Neuronal stem cell (in vitro differentiated cells): ENCODE results near the gene HSD17B2.

Source experiments
- DNase-seq: peaks from one replicate; pipeline ENCODE4 v3.0.0-alpha.2; 2013; ENCODE audit warnings: low spot score
- H2AFZ ChIP-seq: one replicate; pipeline ENCODE4 v1.6.1; 2013; ENCODE audit warnings: mild to moderate bottlenecking, low read length, inconsistent platforms
- H2AK5ac ChIP-seq: 2 replicates; pipeline ENCODE4 v1.6.1; 2013; ENCODE audit warnings: low read depth, mild to moderate bottlenecking, inconsistent platforms, low read length, moderate library complexity, mixed read lengths
- H2BK120ac ChIP-seq: 2 replicates; pipeline ENCODE4 v1.6.1; 2013; ENCODE audit warnings: low read depth, mild to moderate bottlenecking, inconsistent platforms, low read length, moderate library complexity, mixed read lengths
- H2BK12ac ChIP-seq: one replicate; pipeline ENCODE4 v1.6.1; 2013; ENCODE audit warnings: low read length, inconsistent platforms
- H2BK15ac ChIP-seq: 2 replicates; pipeline ENCODE4 v1.6.1; 2013; ENCODE audit warnings: mild to moderate bottlenecking, low read length, inconsistent platforms, mixed read lengths
- H2BK5ac ChIP-seq: one replicate; pipeline ENCODE4 v1.6.1; 2013; ENCODE audit warnings: inconsistent platforms, mild to moderate bottlenecking, low read length, moderate library complexity
- H3K14ac ChIP-seq: one replicate; pipeline ENCODE4 v1.6.1; 2013; ENCODE audit warnings: low read length, inconsistent platforms
- H3K18ac ChIP-seq: 2 replicates; pipeline ENCODE4 v1.6.1; 2013; ENCODE audit warnings: low read length, inconsistent platforms
- H3K23ac ChIP-seq: 2 replicates; pipeline ENCODE4 v1.6.1; 2013; ENCODE audit warnings: low read depth, mild to moderate bottlenecking, mixed read lengths, low read length, inconsistent platforms; ENCODE audit not compliant: poor library complexity
- H3K27ac ChIP-seq: replicated peaks from 3 replicates; pipeline ENCODE4 v1.5.1; 2013; ENCODE audit warnings: low read length, inconsistent platforms
- H3K27me3 ChIP-seq, 3 experiments: 2 replicates each; pipeline ENCODE4 v1.6.1; 2013; ENCODE audit warnings: low read length in 3 of 3, mild to moderate bottlenecking in 2 of 3, inconsistent platforms in 1 of 3, low read depth in 1 of 3, mixed read lengths in 1 of 3, moderate library complexity in 1 of 3; ENCODE audit not compliant: control insufficient read depth in 3 of 3, insufficient read depth in 3 of 3
- H3K36me3 ChIP-seq, 2 donors: replicated peaks in 1 of 2; 2 replicates each; pipeline ENCODE4 v1.6.1; 2013; ENCODE audit warnings: low read length in 2 of 2; ENCODE audit not compliant: control insufficient read depth in 2 of 2, insufficient read depth in 2 of 2
- H3K4ac ChIP-seq: 2 replicates; pipeline ENCODE4 v1.6.1; 2013; ENCODE audit warnings: inconsistent platforms, mild to moderate bottlenecking, low read length, moderate library complexity
- H3K4me1 ChIP-seq, 2 donors: 1 replicate in 1 of 2; 2 replicates in 1 of 2; pipeline ENCODE4 v1.6.1; 2013; ENCODE audit warnings: low read length in 2 of 2, low read depth in 1 of 2; ENCODE audit not compliant: control insufficient read depth in 2 of 2, insufficient read depth in 1 of 2
- H3K4me2 ChIP-seq: one replicate; pipeline ENCODE4 v1.6.1; 2013; ENCODE audit warnings: mild to moderate bottlenecking, low read length, inconsistent platforms; ENCODE audit not compliant: insufficient read depth, poor library complexity, severe bottlenecking
- H3K4me3 ChIP-seq, 2 donors: 2 replicates each; pipeline ENCODE4 v1.5.1; 2013; ENCODE audit warnings: low read length in 2 of 2, mild to moderate bottlenecking in 2 of 2, inconsistent platforms in 1 of 2, moderate library complexity in 1 of 2
- H3K79me1 ChIP-seq: one replicate; pipeline ENCODE4 v1.6.1; 2013; ENCODE audit warnings: low read depth, mild to moderate bottlenecking, inconsistent platforms, low read length, moderate library complexity
- H3K9ac ChIP-seq: one replicate; pipeline ENCODE4 v1.6.1; 2013; ENCODE audit warnings: mild to moderate bottlenecking, low read depth, low read length, inconsistent platforms; ENCODE audit not compliant: poor library complexity
- H3K9me3 ChIP-seq, 2 donors: replicated peaks in 1 of 2; 2 replicates each; pipeline versions ENCODE3 to v1.6.1; 2013; ENCODE audit warnings: low read length in 2 of 2, mild to moderate bottlenecking in 2 of 2, inconsistent platforms in 1 of 2, low read depth in 1 of 2, mixed read lengths in 1 of 2, moderate library complexity in 1 of 2; ENCODE audit not compliant: control insufficient read depth in 2 of 2, insufficient read depth in 1 of 2
- H4K8ac ChIP-seq: one replicate; pipeline ENCODE4 v1.6.1; 2013; ENCODE audit warnings: low read depth, mild to moderate bottlenecking, inconsistent platforms, low read length, moderate library complexity
- H4K91ac ChIP-seq: one replicate; pipeline ENCODE4 v1.6.1; 2013; ENCODE audit warnings: low read length, low read depth, mild to moderate bottlenecking, inconsistent platforms; ENCODE audit not compliant: poor library complexity
- WGBS, 2 donors: extraction: QIAGEN DNeasy Blood & Tissue Kit; methylation state at CpG; one replicate each; pipeline ENCODE4 v1.1.7; 2013; ENCODE audit warnings: missing lambda C conversion rate in 2 of 2, mixed read lengths in 1 of 2; ENCODE audit not compliant: insufficient read length in 2 of 2, insufficient replicate concordance in 1 of 2; ENCODE audit errors: extremely low coverage in 2 of 2; 5-methylcytosine and 5-hydroxymethylcytosine counted together

The HSD17B2 gene

GRCh38 chr16:82055728-82056549 is 20.9 kb downstream of the HSD17B2 start:
- Histone ChIP-seq H3K9ac (no peak overlapping the region), H3K14ac (no peak overlapping the region), H3K4me1 (peaks cover 0 to 1% of the 10 kb centered on the region in 2 donors), H3K27me3 (no peaks in the 10 kb centered on the region), H2BK5ac (no peak overlapping the region), H3K27ac (no peak overlapping the region), H2AK5ac (no peak overlapping the region), H2BK15ac (no peak overlapping the region), H2BK120ac (no peak overlapping the region), H3K4me2 (no peak overlapping the region), H3K9me3 (peaks cover 0 to 2% of the 10 kb centered on the region in 2 donors), H3K23ac (no peak overlapping the region), H3K4me3 (no peak overlapping the region), H3K4ac (no peak overlapping the region), H3K36me3 (no peaks in the 10 kb centered on the region), H4K91ac (no peak overlapping the region), H3K18ac (no peak overlapping the region), H3K79me1 (no peaks in the 10 kb centered on the region), H2BK12ac (no peak overlapping the region), H4K8ac (no peak overlapping the region), H2AFZ (no peak overlapping the region)
- WGBS, 2 donors, result no CpG with 5 or more reads among the region's 8 CpGs
- DNase-seq, result no peak

- Histone ChIP-seq H3K4me1 (peaks cover 0 to 1% of the 10 kb centered on the region in 2 donors), H2BK120ac (no peak overlapping the region), H3K79me1 (no peaks in the 10 kb centered on the region), H3K27ac (no peak overlapping the region), H4K8ac (no peak overlapping the region), H2AFZ (no peak overlapping the region), H3K9me3 (peaks cover 0 to 2% of the 10 kb centered on the region in 2 donors), H3K36me3 (no peaks in the 10 kb centered on the region), H3K4ac (no peak overlapping the region), H3K14ac (no peak overlapping the region), H3K27me3 (no peaks in the 10 kb centered on the region), H2BK15ac (no peak overlapping the region), H2BK12ac (no peak overlapping the region), H3K4me3 (no peak overlapping the region), H3K9ac (no peak overlapping the region), H2BK5ac (no peak overlapping the region), H3K18ac (no peak overlapping the region), H3K4me2 (no peak overlapping the region), H2AK5ac (no peak overlapping the region), H3K23ac (no peak overlapping the region), H4K91ac (no peak overlapping the region)
- no CpG with 5 or more reads among the region's 3 CpGs for WGBS, 2 donors
- DNase-seq, result no peak
These were observed 21.5 kb downstream of the HSD17B2 start for GRCh38 chr16:82056550-82056896.

DNA sequence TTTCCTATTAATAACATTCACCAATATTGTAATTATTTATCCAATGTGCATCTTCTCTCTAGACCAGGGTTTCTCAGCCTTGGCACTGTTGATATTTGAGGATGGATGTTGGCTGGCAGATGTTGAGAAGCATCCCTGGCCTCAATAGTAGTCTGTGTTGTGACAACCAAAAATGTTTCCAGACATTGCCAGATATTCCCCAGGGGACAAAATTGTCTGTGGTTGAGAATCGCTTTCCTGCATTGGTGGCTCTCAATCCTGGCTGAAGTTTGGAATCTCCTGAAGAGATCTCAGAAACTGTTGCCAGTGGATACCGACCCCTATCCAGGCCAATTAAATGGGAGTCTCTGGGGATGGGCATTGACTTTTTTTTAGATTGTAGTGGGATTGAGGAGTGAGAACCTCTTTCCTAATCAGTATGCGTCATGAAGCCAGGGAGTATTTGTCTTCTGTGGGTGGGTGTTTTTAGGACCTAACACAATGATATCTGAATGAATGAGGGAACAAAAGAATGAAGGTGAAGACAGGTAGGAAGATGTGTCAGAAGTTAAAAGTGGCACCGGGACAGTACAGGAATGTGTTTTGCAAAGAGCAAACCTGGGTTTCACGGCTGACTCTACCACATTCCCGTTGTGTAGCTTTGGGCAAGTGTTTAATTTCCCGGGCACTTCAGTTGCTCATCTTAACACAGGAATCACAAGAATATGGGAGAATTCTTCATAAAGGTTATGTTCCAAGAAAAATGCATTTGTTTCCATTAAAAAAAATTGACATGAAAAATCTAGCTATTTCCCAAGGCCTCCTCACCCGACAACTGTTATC is 24.3 kb downstream of the HSD17B2 start:
- no peak overlapping the region for H3K4me2 ChIP-seq
- H2BK120ac ChIP-seq, result no peak overlapping the region
- H3K36me3 ChIP-seq, result no peaks in the 10 kb centered on the region
- no peak overlapping the region for H3K23ac ChIP-seq
- H3K4me1 ChIP-seq, result peaks cover 0 to 1% of the 10 kb centered on the region in 2 donors
- no peak overlapping the region for H4K8ac ChIP-seq
- no peak overlapping the region for H3K14ac ChIP-seq
- H2BK5ac ChIP-seq, result no peak overlapping the region
- peaks cover 0 to 2% of the 10 kb centered on the region in 2 donors for H3K9me3 ChIP-seq
- H3K4ac ChIP-seq, result no peak overlapping the region
- no peak overlapping the region for H3K27ac ChIP-seq
- no CpG with 5 or more reads among the region's 8 CpGs for WGBS, 2 donors
- no peak overlapping the region for H2BK12ac ChIP-seq
- no peak overlapping the region for H2AFZ ChIP-seq
- no peaks in the 10 kb centered on the region for H3K27me3 ChIP-seq
- no peak overlapping the region for H2BK15ac ChIP-seq
- no peak overlapping the region for H3K9ac ChIP-seq
- no peak overlapping the region for H3K4me3 ChIP-seq
- H4K91ac ChIP-seq, result no peak overlapping the region
- no peak overlapping the region for H2AK5ac ChIP-seq
- H3K18ac ChIP-seq, result no peak overlapping the region
- DNase-seq, result no peak
- no peaks in the 10 kb centered on the region for H3K79me1 ChIP-seq

- Histone ChIP-seq H2AK5ac (no peak overlapping the region), H3K9ac (no peak overlapping the region), H3K9me3 (peaks cover 0 to 2% of the 10 kb centered on the region in 2 donors), H3K18ac (no peak overlapping the region), H4K91ac (no peak overlapping the region), H2AFZ (no peak overlapping the region), H3K4me2 (no peak overlapping the region), H3K4me3 (no peak overlapping the region), H3K4me1 (peaks cover 0 to 1% of the 10 kb centered on the region in 2 donors), H3K14ac (no peak overlapping the region), H3K79me1 (no peaks in the 10 kb centered on the region), H2BK5ac (no peak overlapping the region), H2BK15ac (no peak overlapping the region), H4K8ac (no peak overlapping the region), H3K4ac (no peak overlapping the region), H3K27me3 (no peaks in the 10 kb centered on the region), H3K36me3 (no peaks in the 10 kb centered on the region), H2BK120ac (no peak overlapping the region), H2BK12ac (no peak overlapping the region), H3K23ac (no peak overlapping the region), H3K27ac (no peak overlapping the region)
- no peak for DNase-seq
- no CpG with 5 or more reads among the region's 1 CpG for WGBS, 2 donors
These were observed 24.9 kb downstream of the HSD17B2 start for GRCh38 chr16:82059983-82060421.
